ENCODE results near the gene SIGLEC12. TPM values are rescaled to one million over a fixed set of nuclear protein-coding genes. Genes with fewer than 3 reads are reported as not detected.

Gene SIGLEC12
- total and polyA plus RNA-seq, 9 of the 15 experiments (the other 6 are each of a cell fraction or from before 2014, with no cell fraction given) = 0.08 to 1.3 (median 0.54) TPM

- TF ChIP-seq EHMT2 (IDR thresholded peaks at IDR 0.05) (peak; percentile 57; the same call in 1 of the 2 replicates), SAFB (IDR thresholded peaks at IDR 0.05; ENCODE audit: borderline replicate concordance, low read depth, low read length) (no peak), RBBP5 (IDR thresholded peaks at IDR 0.05; ENCODE audit: borderline replicate concordance, insufficient read depth, low read length, poor library complexity, severe bottlenecking) (peak; percentile 55), BHLHE40 (IDR thresholded peaks at IDR 0.05; ENCODE audit: low read length) (peak; percentile 30; the same call in 1 of the 2 replicates), TFAP4 (CRISPR knock-in tag; IDR thresholded peaks at IDR 0.05; ENCODE audit: borderline replicate concordance) (peak; percentile 82), CBFA2T3 (IDR thresholded peaks at IDR 0.05) (peak; percentile 55), CTBP1 (IDR thresholded peaks at IDR 0.05; ENCODE audit: borderline replicate concordance) (peak; percentile 73), POLR2H (tag; IDR thresholded peaks at IDR 0.05; ENCODE audit: low read depth) (peak; percentile 56; the same call in 1 of the 2 replicates), XRCC3 (IDR thresholded peaks at IDR 0.05) (no peak), HDAC2 (IDR thresholded peaks at IDR 0.05) (0 out of 2 replicates have a peak, but pooled peaks have one; percentile 27), C11orf30 (IDR thresholded peaks at IDR 0.05; ENCODE audit: low read depth) (peak; percentile 49), ZNF263 (CRISPR knock-in tag; IDR thresholded peaks at IDR 0.05; ENCODE audit: borderline replicate concordance) (peak; percentile 55; the same call in 1 of the 2 replicates), TEAD2 (tag; IDR thresholded peaks at IDR 0.05) (0 out of 2 replicates have a peak, but pooled peaks have one; percentile 41), TEAD4 (IDR thresholded peaks at IDR 0.05; ENCODE audit: low read length) (peak; percentile 36; the same call in 1 of the 2 replicates), TEAD4 (CRISPR knock-in tag; IDR thresholded peaks at IDR 0.05; ENCODE audit: borderline replicate concordance) (no peak), PML (IDR thresholded peaks at IDR 0.05; ENCODE audit: low read length) (0 out of 2 replicates have a peak, but pooled peaks have one; percentile 8), CC2D1A (IDR thresholded peaks at IDR 0.05) (no peak)
- TF ChIP-seq, protein P1, sequence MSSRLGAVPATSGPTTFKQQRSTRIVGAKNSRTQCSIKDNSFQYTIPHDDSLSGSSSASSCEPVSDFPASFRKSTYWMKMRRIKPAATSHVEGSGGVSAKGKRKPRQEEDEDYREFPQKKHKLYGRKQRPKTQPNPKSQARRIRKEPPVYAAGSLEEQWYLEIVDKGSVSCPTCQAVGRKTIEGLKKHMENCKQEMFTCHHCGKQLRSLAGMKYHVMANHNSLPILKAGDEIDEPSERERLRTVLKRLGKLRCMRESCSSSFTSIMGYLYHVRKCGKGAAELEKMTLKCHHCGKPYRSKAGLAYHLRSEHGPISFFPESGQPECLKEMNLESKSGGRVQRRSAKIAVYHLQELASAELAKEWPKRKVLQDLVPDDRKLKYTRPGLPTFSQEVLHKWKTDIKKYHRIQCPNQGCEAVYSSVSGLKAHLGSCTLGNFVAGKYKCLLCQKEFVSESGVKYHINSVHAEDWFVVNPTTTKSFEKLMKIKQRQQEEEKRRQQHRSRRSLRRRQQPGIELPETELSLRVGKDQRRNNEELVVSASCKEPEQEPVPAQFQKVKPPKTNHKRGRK (tag; IDR thresholded peaks at IDR 0.05) = no peak
- TF ChIP-seq, protein P2, sequence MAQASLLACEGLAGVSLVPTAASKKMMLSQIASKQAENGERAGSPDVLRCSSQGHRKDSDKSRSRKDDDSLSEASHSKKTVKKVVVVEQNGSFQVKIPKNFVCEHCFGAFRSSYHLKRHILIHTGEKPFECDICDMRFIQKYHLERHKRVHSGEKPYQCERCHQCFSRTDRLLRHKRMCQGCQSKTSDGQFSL (CRISPR knock-in tag; IDR thresholded peaks at IDR 0.05) = 0 out of 2 replicates have a peak, but pooled peaks have one; percentile 37
- TF ChIP-seq, protein P2 (tag; IDR thresholded peaks at IDR 0.05) = no peak
These were observed 49.5 kb upstream of the SIGLEC12 start (continued) for GRCh38 chr19:51550848-51551672.

Measured in K562 (cell line).